SH-SY5Y (cell line): ENCODE results near the gene ARHGAP19.

Experiments
- GATA2 ChIP-seq: IDR thresholded peaks from 2 replicates; pipeline ENCODE4 v1.6.1; 2011; ENCODE audit warnings: mild to moderate bottlenecking, low read depth, low read length
- GATA3 ChIP-seq: IDR thresholded peaks from 2 replicates; pipeline ENCODE4 v1.6.1; 2011; ENCODE audit warnings: low read depth, mild to moderate bottlenecking, low read length, moderate library complexity

- TF ChIP-seq GATA3, result no peak
- no peak for TF ChIP-seq GATA2
Measured at GRCh38 chr10:97338041-97338440, 45.6 kb upstream of the ARHGAP19 start.
